Measurements from ENCODE around the gene ASB18. TPM values are rescaled to one million over a fixed set of nuclear protein-coding genes. Genes with fewer than 3 reads are reported as not detected.
"Not testable (repeated sequence)": the region's sequence is repeated elsewhere in the genome, so short reads cannot be mapped to it uniquely, and the experiment has no call there.

Gene ASB18
- total and polyA plus RNA-seq, 9 donors, result not detected

- H3K36me3 ChIP-seq, result no peaks in the 10 kb centered on the region
- H3K4me1 ChIP-seq (ENCODE audit: insufficient read depth), result no peaks in the 10 kb centered on the region
- H3K27me3 ChIP-seq, result no peaks in the 10 kb centered on the region
- DNase-seq, result no peak
- no peaks in the 10 kb centered on the region for H3K9me3 ChIP-seq
- TF ChIP-seq CTCF (IDR thresholded peaks at IDR 0.05) (no peak), POLR2A (IDR thresholded peaks at IDR 0.05) (no peak), EP300 (IDR thresholded peaks at IDR 0.05) (no peak)
- H3K4me3 ChIP-seq, result no peak overlapping the region
- WGBS, 3 donors, result 74 to 78% (median 74%) methylated on average over 9 of the region's 9 CpGs
- H3K27ac ChIP-seq, result no peak overlapping the region
- intact Hi-C loops (cut with DNase I), result no loop called here
Measured at GRCh38 chr2:236290742-236291425, 26.7 kb upstream of the ASB18 start.

- intact Hi-C loops (cut with DNase I), result no loop called here
- TF ChIP-seq CTCF (IDR thresholded peaks at IDR 0.05) (no peak), EP300 (IDR thresholded peaks at IDR 0.05) (no peak), POLR2A (IDR thresholded peaks at IDR 0.05) (no peak)
- no peaks in the 10 kb centered on the region for H3K4me1 ChIP-seq (ENCODE audit: insufficient read depth)
- no peaks in the 10 kb centered on the region for H3K36me3 ChIP-seq
- no peaks in the 10 kb centered on the region for H3K27me3 ChIP-seq
- no peak overlapping the region for H3K4me3 ChIP-seq
- no peak for DNase-seq
- H3K27ac ChIP-seq, result no peak overlapping the region
- 58 to 71% (median 60%) methylated on average over 9 of the region's 9 CpGs for WGBS, 3 donors
- no peaks in the 10 kb centered on the region for H3K9me3 ChIP-seq
Measured at GRCh38 chr2:236289766-236290462, 25.7 kb upstream of the ASB18 start.

GRCh38 chr2:236288373-236288772 is 24.2 kb upstream of the ASB18 start:
- H3K27me3 ChIP-seq; DNase-seq; H3K4me1 ChIP-seq (ENCODE audit: insufficient read depth); H3K4me3 ChIP-seq; H3K27ac ChIP-seq; H3K9me3 ChIP-seq; H3K36me3 ChIP-seq; intact Hi-C loops (cut with DNase I): not testable (repeated sequence)
- 20 to 44% (median 42%) methylated on average over 1 of the region's 1 CpG for WGBS, 3 donors

GRCh38 chr2:236287656-236288055 is 23.4 kb upstream of the ASB18 start:
- H3K36me3 ChIP-seq, result no peaks in the 10 kb centered on the region
- no peak overlapping the region for H3K4me3 ChIP-seq
- H3K27ac ChIP-seq, result no peak overlapping the region
- H3K27me3 ChIP-seq, result no peaks in the 10 kb centered on the region
- WGBS, 3 donors, result 88 to 93% (median 90%) methylated on average over 6 of the region's 6 CpGs
- DNase-seq, result no peak
- no peaks in the 10 kb centered on the region for H3K9me3 ChIP-seq
- intact Hi-C loops (cut with DNase I), result no loop called here
- TF ChIP-seq POLR2A (IDR thresholded peaks at IDR 0.05) (no peak), EP300 (IDR thresholded peaks at IDR 0.05) (no peak), CTCF (IDR thresholded peaks at IDR 0.05) (no peak)
- no peaks in the 10 kb centered on the region for H3K4me1 ChIP-seq (ENCODE audit: insufficient read depth)
